Right lobe of liver (tissue), 6 donors: ENCODE data around the gene SPOCK1. TPM values are rescaled to one million over a fixed set of nuclear protein-coding genes. Genes with fewer than 3 reads are reported as not detected.

Source experiments
- ATAC-seq, 4 donors: fragments of 200-7000 bp; cut with Tn5 transposase; one replicate each; pipeline ENCODE4 v1.9.1; 2020; ENCODE audit warnings: mild to moderate bottlenecking in 4 of 4, moderate library complexity in 4 of 4
- DNase-seq, 3 donors: peaks; one replicate each; pipeline ENCODE4 v3.0.0-alpha.2; 2020
- H3K27ac ChIP-seq, 3 donors: fragments of 200-600 bp; one replicate each; pipeline ENCODE4 v1.8.0; 2022
- H3K27me3 ChIP-seq, 2 donors: fragments of 200-600 bp; one replicate each; pipeline ENCODE4 v1.8.0; 2022
- H3K36me3 ChIP-seq, 4 donors: fragments of 200-600 bp; sonication (generic) in 1 of 4; one replicate each; pipeline versions ENCODE4 v1.5.1 to v1.8.0; 2017 to 2022; ENCODE audit warnings: control low read depth in 1 of 4
- H3K4me1 ChIP-seq, 4 donors: fragments of 200-600 bp; sonication (generic) in 1 of 4; one replicate each; pipeline versions ENCODE4 v1.5.1 to v1.8.0; 2017 to 2022; ENCODE audit warnings: control low read depth in 1 of 4
- H3K4me3 ChIP-seq, 3 donors: fragments of 200-600 bp; one replicate each; pipeline ENCODE4 v1.8.0; 2022
- H3K9me3 ChIP-seq, 4 donors: fragments of 200-600 bp; sonication (generic) in 1 of 4; one replicate each; pipeline versions ENCODE4 v1.5.1 to v1.8.0; 2017 to 2022; ENCODE audit warnings: control low read depth in 1 of 4
- POLR2A ChIP-seq: fragments of 450-650 bp; IDR thresholded peaks from one replicate; pipeline ENCODE4 v1.6.1; 2017; ENCODE audit warnings: antibody characterized with exemption, mild to moderate bottlenecking
- WGBS: methylation state at CpG from one replicate; pipeline ENCODE4 v1.1.6; 2018; ENCODE audit warnings: low coverage, low lambda C conversion rate; ENCODE audit not compliant: insufficient coverage; ENCODE audit errors: missing lambda C conversion rate; 5-methylcytosine and 5-hydroxymethylcytosine counted together
- intact Hi-C, 2 donors: fragments of 100-400 bp; cut with DNase I; formaldehyde crosslinking; loops; one replicate each; pipeline versions ENCODE4 v1.11.2 to v1.14.1; 2022
- total RNA-seq, 6 experiments: library from RNA; depleted of rRNA in 2 of 6; stranded (reverse); fragments of >200 nt in 2 of 6; fragmentation: NEBNext Ultra II Directional in 3 of 6; extraction: Animal tissue kit (Norgen Biotek cat#: 25700) in 3 of 6; gene quantifications; one replicate each; pipeline versions ENCODE4 v1.1.0 to v1.2.4, GENCODE V29; 2016 to 2023
- TF ChIP-seq, protein P1 (sequence below), 4 donors: fragments of 200-600 bp in 3 of 4; fragments of 450-650 bp in 1 of 4; IDR thresholded peaks; one replicate each; pipeline versions ENCODE4 v1.5.1 to v1.8.0; 2016 to 2022; ENCODE audit warnings: antibody characterized with exemption in 4 of 4, mild to moderate bottlenecking in 2 of 4
- donor health status: DM: no; HTN: yes; CAD: no.
- donor health status: DM: no; HTN: no; CAD: no.
- donor health status: DM: no; HTN: no; CAD: no.
- donor health status: DM: no; HTN: yes; CAD: no.
- donor health status: DM: no; HTN: yes; CAD: no.

The SPOCK1 gene
- total RNA-seq, 6 experiments from 2014 or later, result 0.06 to 0.86 (median 0.15) TPM; not detected in 1

GRCh38 chr5:137096149-137097103 lies 402.7 kb downstream of the SPOCK1 start:
- TF ChIP-seq, protein P1, sequence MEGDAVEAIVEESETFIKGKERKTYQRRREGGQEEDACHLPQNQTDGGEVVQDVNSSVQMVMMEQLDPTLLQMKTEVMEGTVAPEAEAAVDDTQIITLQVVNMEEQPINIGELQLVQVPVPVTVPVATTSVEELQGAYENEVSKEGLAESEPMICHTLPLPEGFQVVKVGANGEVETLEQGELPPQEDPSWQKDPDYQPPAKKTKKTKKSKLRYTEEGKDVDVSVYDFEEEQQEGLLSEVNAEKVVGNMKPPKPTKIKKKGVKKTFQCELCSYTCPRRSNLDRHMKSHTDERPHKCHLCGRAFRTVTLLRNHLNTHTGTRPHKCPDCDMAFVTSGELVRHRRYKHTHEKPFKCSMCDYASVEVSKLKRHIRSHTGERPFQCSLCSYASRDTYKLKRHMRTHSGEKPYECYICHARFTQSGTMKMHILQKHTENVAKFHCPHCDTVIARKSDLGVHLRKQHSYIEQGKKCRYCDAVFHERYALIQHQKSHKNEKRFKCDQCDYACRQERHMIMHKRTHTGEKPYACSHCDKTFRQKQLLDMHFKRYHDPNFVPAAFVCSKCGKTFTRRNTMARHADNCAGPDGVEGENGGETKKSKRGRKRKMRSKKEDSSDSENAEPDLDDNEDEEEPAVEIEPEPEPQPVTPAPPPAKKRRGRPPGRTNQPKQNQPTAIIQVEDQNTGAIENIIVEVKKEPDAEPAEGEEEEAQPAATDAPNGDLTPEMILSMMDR (IDR thresholded peaks at IDR 0.05), result no peak
- TF ChIP-seq POLR2A, result no peak
- Histone ChIP-seq H3K27me3 (no peaks in the 10 kb centered on the region), H3K27ac (no peak overlapping the region), H3K9me3 (no peaks in the 10 kb centered on the region), H3K36me3 (no peaks in the 10 kb centered on the region), H3K4me1 (no peaks in the 10 kb centered on the region), H3K4me3 (no peak overlapping the region)
- no peak for ATAC-seq
- DNase-seq, result no peak
- intact Hi-C loops, result no loop called here
- WGBS, result 57% methylated on average over 5 of the region's 6 CpGs

DNA sequence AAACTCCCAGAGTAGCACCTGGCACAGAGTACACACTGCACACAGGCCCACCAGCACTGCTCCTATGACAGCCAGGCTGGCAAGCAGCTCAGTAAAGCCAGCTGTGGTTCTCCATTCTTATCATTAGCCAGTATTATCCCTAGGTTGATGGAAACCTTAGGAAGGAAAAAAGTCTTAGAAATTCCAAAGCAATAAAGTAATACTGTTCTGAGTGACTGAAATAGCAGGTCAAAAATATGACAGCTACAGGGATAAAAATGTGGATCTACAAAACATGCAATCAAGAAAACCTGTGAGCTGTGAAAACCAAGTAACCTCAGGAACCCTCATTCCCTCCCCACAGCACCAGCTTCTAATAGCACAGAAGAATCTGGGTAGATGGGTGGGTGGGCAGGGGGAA lies 403.5 kb downstream of the SPOCK1 start:
- no peaks in the 10 kb centered on the region for H3K9me3 ChIP-seq
- no peaks in the 10 kb centered on the region for H3K4me1 ChIP-seq
- DNase-seq (no peak), ATAC-seq (no peak)
- no peak overlapping the region for H3K27ac ChIP-seq
- intact Hi-C loops, result no loop called here
- no peaks in the 10 kb centered on the region for H3K36me3 ChIP-seq
- no peaks in the 10 kb centered on the region for H3K27me3 ChIP-seq
- TF ChIP-seq, protein P1 (IDR thresholded peaks at IDR 0.05), result no peak
- no peak for TF ChIP-seq POLR2A
- H3K4me3 ChIP-seq, result no peak overlapping the region

- no peak for TF ChIP-seq POLR2A
- TF ChIP-seq, protein P1 (IDR thresholded peaks at IDR 0.05), result no peak
- 45% methylated on average over 2 of the region's 3 CpGs for WGBS
- H3K4me1 ChIP-seq, result no peaks in the 10 kb centered on the region
- H3K9me3 ChIP-seq, result no peaks in the 10 kb centered on the region
- intact Hi-C loops, result no loop called here
- no peak overlapping the region for H3K4me3 ChIP-seq
- DNase-seq (no peak), ATAC-seq (no peak)
- H3K27me3 ChIP-seq, result no peaks in the 10 kb centered on the region
- no peaks in the 10 kb centered on the region for H3K36me3 ChIP-seq
- no peak overlapping the region for H3K27ac ChIP-seq
Measured at GRCh38 chr5:137092831-137093230, 406.3 kb downstream of the SPOCK1 start.

- ATAC-seq (no peak), DNase-seq (no peak)
- Histone ChIP-seq H3K4me3 (no peak overlapping the region), H3K27me3 (no peaks in the 10 kb centered on the region), H3K27ac (no peak overlapping the region), H3K4me1 (no peaks in the 10 kb centered on the region), H3K9me3 (no peaks in the 10 kb centered on the region), H3K36me3 (no peaks in the 10 kb centered on the region)
- WGBS, result 50% methylated on average over 1 of the region's 1 CpG
- intact Hi-C loops, result no loop called here
- TF ChIP-seq POLR2A, result no peak
- TF ChIP-seq, protein P1 (IDR thresholded peaks at IDR 0.05), result no peak
Measured at GRCh38 chr5:137091472-137091871, 407.7 kb downstream of the SPOCK1 start.
